HUDEP-2 (cell line): ENCODE measurements around the gene GRPR.
"Not testable (repeated sequence)": the region's sequence is repeated elsewhere in the genome, so short reads cannot be mapped to it uniquely, and the experiment has no call there.

Experiments
- DNase-seq, 76 experiments: peaks; one replicate each; lab custom pipeline; 2025; ENCODE audit not compliant: unreplicated experiment in 76 of 76; lab: John Stamatoyannopoulos, UW

Gene GRPR

DNA sequence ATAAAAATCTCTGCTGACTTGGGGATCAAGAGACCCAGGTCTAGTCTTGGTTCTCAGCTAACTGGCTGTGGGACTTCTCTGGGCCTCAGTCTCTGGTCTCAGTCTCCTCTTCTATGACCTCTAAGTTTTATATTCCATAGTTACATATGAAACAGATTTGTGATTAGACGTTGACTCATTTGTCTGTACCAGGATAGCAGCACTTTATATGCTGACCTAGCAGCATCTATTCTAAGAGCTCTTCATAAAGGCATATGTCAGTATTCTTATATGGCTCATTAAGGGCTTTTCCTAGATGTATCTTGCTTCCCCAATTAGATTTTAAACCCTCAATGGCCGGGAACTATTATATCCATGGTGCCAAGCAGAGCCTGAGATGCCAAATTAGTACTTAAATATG, 12.7 kb downstream of the GRPR start:
- DNase-seq = no peak

DNA sequence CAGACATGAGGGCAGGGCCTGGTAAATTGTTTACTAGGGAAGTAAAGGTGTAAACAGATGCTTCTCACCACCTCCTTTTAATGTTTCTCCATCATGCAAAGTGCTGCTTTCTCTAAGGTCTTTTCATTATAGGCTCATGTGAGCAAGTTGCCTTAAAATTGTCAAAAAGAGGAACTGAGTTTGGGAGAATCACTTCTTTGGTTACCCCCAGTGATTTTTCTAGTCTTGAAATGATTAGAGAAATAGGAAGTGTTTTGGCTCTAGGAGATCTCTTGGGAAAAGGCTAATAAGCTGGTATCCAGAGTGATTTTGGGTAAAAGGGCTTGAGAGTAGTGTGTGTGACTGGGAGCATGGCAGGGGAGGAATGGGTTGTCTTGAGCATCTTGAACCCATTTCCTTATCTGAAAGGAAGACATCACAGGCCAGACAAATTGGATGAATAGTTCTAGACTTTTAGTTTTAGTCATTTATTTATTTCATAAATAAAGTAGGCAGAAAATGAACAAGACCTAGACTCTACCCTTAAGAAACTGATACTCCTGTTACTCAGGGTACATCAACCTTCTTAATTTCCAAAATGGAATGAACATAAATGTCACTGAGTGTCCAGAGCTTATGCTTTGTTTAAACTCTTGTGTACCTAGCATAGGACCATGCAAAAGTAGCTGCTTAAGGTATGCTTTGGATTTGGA, 14.2 kb downstream of the GRPR start:
- DNase-seq = no peak

DNA sequence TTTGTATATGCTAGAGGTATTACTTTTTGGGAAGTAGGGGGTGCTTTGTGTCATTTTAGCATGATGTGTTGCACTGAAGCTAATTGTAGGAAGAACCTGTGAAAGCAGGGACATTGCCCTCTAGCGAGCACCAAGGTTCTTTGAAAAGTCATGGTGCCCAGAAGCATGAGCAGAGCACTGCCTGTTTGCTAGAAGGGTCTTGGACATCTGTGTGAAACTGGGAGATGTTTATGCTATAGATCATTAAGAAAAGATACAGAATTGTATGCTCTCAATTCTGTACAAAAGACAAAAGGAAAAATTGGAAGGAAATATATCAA, 14.7 kb downstream of the GRPR start:
- peak in 1 of 76 experiments; percentile 0 for DNase-seq

DNA sequence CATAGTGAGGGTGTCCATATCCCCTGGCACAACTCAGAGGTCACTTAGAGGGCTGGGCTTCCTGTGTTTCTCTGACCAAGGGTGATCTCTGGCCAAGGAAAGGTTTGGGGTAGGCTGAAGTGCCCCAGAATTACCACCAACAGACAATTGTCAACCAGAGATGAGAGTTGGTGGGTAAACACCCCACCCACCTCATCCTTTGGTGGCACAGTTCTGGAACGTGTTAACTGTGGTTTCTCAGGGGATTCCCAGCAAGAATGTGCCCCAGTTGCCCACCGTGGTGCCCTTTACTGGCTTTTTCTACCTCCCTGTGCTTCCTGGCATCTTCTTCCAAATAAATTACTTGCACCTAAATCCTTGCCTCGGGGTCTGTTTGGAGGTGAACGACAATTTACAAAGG, 17.1 kb downstream of the GRPR start:
- DNase-seq = no peak

DNA sequence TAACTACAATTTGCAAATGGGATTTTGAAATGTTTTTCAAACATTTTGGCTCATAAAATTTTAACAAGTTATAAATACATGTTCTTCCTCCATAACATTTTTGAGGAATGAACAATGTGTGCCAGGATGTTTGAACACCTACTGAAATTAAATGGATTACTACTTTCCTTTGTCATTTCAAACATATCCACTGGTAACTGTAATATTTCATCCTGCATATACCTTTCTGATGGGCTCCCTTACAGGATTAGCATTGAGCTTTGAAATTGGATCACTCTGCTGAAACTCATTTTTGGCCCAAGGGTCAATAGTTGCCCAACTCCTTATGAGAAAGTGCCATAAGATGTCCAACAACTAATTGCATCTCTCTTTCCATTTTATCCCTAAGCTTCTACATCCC, 17.6 kb downstream of the GRPR start:
- no peak for DNase-seq

DNA sequence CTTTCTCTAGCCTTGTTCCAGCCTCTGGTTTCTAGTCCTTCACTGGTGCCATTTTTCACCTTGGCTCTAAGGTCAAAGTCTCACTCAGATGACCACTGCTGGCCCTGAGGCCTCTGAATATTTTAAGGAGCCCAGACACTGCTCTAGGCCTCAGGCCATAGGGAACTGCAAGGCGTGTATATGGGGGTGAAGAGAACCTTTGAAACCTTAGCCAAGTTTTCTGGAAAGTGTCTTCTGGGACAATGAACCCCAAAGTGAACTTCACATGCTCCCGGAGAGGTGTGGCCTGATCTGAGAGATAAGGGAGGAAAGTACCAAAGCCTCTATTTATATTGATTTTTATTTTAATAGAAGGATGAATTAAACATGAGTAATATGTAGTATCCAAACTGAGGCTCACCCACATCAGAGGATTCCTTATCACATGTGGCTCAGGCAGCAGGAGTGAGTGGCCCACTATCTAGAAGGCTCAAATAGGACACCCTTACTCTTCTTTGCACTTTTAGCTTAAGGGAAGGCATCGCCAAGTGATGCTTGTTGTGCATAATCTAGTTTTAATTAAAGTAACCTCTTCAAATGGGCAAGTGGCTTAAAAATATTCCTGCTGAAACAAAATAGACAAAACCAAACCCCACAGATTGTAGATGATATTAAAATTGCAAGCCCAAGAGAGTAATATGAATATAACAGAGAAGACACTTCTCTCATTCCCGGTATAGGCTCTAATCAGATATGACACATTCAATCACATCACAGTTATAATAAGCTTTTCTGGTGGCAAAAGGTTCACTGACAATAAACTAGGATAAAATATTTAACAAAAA, 18.3 kb downstream of the GRPR start:
- no peak for DNase-seq

DNA sequence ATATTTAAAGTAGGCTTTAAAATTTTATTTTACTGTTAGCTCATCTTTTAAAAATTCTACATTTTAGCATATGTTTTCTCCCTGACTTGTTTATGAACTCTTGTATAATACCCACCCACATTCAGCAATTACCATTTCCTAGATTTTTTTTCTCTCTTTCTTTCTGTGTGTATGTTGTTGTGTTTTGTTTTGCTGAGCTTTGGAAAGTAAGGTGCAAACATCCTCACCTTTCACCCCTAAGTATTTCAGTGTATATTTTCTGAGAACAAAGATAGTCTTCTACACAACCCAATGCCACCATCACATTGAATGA, 18.8 kb downstream of the GRPR start:
- DNase-seq = no peak

DNA sequence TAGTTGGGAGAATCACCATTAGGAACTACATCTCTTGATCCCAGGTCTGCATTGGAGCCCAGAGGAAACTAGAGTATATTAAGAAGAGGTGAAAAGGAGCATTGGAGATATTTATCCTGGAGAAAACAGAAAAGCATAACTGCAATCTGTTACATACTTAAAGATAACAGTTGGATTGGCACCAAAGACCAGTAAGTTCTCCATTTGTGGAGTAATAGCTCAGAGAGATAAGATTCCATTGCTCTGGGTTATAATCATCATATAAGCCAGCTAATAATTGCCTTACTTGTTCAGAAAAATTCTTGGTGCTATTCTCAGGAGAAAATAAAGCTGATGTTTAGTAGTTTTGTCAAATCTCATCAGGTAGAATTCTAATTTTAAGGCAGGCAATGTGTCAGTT, 20.6 kb downstream of the GRPR start:
- no peak for DNase-seq

DNA sequence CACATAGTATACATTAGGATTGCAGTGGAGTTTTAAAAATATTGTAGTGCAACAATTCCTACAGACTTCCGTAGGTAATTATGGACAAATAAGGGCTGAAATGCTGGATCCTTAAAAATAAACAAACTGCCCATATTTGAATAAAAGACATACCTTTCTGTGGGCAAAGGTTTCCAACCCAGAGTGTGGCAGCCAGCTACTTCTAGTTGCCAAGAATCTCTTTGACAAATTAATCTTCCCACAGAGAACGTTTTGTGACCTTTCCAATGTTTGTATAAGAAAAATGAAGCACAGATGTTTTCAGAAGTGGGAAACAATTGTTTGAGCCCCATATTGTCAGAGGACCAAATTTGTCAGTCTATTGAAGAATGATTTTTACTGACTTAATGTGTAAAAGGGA, 21.1 kb downstream of the GRPR start:
- DNase-seq = no peak

DNA sequence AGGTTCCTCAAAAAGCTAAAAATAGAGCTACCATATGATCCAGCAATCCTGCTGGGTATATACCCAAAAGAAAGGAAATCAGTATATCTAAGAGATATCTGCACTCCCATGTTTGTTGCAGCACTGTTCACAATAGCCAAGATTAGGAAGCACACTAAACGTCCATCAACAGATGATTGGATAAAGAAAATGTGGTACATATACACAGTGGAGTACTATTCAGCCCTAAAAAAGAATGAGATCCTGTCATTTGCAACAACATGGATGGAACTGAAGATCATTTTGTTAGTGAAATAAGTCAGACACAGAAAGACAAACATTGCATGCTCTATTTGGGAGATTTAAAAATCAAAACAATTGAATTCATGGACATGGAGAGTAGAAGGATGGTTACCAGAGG, 21.7 kb downstream of the GRPR start:
- DNase-seq = not testable (repeated sequence)

DNA sequence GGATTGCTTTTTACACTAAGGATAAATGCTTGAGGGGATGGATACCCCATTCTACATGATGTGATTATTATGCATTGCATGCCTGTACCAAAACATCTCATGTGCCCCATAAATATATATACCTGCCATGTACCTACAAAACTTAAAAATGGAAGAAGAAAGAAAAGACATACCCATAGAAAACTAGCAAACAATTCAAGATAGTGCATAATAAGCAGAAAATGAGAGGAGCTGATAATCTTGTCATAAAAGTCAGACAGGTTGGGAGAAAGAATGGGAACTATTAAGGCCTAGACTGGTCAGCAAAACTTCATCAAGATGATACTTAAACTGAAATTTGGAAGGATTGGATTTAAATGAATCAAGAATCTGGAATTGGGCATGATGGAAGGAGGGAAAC, 22.3 kb downstream of the GRPR start:
- no peak for DNase-seq

DNA sequence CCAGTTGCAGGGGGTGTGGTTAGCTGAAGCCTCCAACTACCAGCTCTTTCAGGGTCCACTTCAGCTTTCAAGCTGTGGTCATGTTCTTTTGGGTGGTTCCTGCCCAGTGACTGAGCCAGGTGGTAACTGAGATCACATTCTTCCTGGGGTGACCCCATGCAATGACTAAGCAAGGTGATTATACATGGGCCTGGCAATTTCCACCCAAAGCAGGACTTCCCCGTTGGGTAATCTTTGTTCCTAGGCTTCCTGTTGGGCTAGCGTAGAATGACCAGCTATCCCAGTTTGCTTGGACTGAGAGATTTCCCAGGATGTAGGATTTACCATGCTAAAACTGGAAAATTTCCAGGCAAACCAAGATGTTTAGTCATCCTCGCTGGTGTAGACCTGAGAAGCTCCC, 25.5 kb downstream of the GRPR start:
- no peak for DNase-seq

DNA sequence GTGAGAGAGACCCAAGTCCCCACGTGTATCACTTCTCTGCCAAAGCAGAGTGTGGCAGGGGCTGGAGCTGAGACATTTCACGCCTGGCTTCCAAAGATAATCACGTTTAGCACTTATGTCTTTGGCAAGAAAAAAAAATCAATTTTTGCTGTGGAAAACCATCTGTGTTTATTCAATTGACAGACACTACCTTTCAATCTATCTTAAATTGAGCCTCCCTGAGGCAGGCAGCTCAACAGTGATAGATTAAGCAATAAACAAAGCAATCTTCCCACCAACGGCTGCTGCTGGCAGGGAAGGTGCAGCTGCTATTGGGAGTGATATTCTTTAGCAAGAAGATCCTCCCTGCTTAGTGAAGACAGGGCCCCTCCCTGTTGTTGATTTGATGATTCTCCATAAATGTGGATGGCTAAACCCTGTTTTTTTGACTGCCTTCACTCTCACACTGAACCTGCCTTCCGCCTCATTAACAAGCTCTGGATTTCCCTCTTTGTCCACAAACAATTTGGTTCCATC, 32.3 kb downstream of the GRPR start:
- no peak for DNase-seq

DNA sequence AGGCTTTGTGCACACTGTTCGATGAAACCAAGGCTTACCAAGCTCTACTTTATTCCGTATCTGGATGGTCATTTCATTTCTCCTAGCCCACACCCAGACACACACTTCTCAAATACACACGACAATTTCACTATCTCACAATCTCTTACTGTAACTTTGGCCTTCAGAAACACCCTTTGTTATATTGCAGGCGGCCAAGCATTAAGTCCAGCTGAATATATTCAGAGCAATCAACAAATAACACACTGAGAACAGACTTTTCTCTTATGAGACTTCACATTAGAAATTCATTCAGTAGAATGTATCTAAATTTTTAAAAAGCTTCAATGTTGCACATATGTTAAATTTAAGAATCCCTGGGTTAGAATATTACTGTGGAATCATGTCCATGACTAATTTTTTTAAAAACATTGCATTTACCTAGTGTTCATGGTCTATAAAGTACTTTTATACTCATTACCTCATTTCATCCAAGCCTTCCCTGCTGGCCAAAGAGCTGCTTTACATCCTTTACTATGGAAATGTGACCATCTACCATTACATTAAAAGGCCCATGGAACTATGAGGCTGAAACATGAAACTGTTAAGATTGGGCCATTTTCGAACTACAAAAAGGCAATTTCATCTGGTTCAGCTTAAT, 33.4 kb downstream of the GRPR start:
- DNase-seq = no peak

DNA sequence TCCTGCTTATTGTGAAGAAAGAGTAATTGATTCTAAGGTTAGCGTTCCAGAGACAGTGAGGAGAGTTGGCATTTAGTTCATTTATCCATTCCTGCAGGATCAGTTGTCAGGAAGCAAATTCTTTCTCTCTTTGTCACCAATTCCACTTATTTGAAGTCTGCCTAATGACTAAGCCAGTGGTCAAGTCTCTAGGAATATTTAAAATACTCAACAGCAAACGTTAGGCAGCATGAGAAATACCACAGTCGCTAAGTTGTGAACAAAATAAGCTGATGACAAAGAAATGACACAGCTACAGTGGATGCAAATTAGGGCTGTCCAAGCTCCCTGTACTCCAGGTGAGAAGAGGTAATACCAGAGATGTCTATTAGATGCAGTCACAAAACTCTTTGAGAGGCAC, 37.4 kb downstream of the GRPR start:
- DNase-seq = no peak

DNA sequence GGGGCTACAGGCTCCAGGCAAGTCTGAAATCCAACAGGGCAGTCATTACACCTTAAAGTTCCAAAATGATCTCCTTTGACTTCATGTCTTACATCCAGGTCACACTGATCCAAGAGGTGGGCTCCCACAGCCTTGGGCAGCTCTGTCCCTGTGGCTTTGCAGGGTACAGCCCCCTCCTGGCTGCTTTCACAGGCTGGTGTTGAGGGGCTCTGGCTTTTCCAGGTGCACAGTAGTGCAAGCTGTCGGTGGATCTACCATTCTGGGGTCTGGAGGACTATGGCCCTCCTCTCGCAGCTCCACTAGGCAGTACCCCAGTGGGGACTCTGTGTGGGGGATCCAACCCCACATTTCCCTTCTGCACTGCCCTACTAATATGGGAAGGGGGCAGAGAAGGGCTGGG, 37.8 kb downstream of the GRPR start:
- DNase-seq = not testable (repeated sequence)

DNA sequence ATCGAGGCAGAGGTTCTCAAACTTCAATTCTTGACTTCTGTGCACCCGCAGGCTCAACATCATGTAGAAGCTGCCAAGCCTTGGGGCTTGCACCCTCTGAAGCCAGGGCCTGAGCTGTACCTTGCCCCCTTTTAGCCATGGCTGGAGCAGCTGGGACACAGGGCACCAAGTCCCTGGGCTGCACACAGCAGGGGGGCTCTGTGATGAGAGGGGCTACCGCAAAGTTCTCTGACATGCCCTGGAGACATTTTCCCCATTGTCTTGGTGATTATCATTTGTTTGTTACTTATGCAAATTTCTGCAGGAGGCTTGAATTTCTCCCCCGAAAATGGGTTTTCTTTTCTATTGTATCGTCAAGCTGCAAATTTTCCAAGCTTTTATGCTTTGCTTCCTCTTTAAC, 39.0 kb downstream of the GRPR start:
- no peak for DNase-seq

DNA sequence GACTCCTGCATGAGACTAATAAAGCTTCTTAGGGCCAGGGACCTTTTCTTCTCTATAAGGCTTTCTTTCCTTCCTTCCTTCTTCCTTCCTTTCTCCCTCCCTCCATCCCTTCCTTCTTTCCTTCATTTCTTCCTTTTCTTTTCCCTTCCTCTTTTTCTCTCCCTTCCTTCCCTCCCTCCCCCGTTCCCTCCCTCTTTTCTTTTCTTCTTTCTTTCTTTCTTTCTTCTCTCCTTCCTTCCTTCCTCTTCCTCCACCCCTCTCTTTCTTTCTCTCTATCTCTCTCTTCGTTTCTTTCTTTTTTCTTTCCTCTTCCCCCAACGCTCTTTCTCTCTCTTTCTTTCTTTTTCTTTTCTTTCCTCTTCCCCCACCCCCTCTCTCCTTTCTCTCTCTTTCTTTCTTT, 41.4 kb downstream of the GRPR start:
- DNase-seq = no peak

DNA sequence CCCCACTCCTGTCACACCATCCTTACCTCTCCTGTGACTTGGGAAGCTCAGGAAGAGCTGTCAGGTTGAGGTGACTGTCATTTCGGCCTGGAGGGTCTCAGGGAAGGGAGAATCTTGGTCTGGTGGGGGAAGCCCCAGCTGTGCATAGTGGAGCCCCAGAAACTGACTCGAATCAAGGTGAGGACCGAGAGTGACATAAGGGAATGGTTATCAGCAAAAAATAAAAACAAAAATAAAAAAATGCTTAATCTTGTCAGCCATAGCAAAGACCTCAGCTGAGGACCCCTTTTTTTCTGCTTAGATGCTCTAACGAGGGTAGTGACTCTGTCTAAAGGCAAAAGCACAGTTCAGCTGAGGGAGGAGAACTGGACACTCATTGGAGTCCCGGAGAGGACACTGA, 43.8 kb downstream of the GRPR start, which contains the start of gene MAGEB17:
Gene MAGEB17, plus strand, starts transcription at position 301 of the 400 bp plus-strand sequence. CDS start 2,902 bp downstream, outside the sequence.
- no peak for DNase-seq

DNA sequence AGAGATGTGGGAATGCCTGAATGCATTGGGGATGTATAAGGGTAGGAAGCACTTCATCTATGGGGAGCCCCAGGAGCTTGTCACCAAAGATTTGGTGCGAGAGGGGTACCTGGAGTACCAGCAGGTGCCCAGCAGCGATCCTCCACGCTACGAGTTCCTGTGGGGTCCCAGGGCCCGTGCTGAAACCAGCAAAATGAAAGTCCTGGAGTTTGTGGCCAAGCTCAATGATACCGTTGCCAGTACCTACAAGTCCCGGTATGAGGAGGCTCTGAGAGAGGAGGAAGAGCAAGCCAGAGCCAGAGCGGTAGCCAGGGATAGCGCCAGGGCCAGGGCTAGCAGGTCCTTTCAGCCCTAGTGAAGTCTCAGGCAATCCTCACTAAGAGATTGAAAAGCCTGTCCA, 47.7 kb downstream of the GRPR start:
- no peak for DNase-seq

DNA sequence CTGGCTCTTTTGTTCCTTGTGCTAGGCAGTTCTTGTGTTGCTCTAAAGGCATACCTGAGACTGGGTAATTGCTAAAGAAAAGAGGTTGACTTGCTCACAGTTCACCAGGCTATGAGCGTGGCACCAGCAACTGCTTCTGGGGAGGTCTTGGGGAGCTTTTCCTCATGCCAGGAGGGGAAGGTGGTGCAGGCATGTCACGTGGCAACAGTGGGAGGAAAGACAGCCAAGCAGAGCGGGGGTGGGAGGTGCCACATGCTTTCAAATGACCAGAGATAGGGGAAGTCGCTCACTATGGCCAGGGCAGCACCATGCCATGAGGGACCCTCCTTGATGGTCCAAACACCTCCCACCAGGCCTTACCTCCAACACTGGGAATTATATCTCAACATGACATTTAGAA, 48.6 kb downstream of the GRPR start:
- DNase-seq = no peak

DNA sequence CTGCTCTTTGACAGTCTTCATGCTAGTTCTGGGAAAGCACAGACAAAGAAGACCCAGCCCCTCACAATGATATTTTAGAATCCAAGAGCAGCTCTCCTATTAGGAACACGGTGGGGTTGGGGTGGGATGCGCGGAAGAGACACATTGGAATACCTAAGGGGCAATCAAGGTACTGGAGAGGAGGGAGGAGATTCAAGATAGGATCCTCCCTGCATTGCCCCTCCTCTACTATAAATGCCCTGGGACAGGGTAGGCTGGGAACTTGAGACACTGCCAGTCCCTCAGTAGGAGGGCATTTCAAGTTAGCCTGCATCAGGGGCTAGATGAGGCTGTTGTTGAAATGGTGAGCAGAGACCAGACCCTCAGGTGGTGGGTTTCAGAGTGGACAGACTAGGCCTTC, 49.0 kb downstream of the GRPR start:
- DNase-seq = no peak
